HEK293T (cell line): ENCODE measurements around the gene DOCK10.

Source experiments
- FOXA1 ChIP-seq: fragments of 450-650 bp; IDR thresholded peaks from 2 replicates; pipeline ENCODE4 v1.6.1; 2016; ENCODE audit warnings: mild to moderate bottlenecking
- LEF1 ChIP-seq: fragments of 450-650 bp; IDR thresholded peaks from 2 replicates; pipeline ENCODE4 v1.6.1; 2017; ENCODE audit warnings: mild to moderate bottlenecking, borderline replicate concordance
- SUZ12 ChIP-seq: fragments of 450-650 bp; IDR thresholded peaks from 2 replicates; pipeline ENCODE4 v1.6.1; 2016; ENCODE audit warnings: mild to moderate bottlenecking
- TARDBP ChIP-seq: fragments of 450-650 bp; IDR thresholded peaks from 2 replicates; pipeline ENCODE4 v1.6.1; 2016

GRCh38 chr2:224982226-224982625 is 60.0 kb downstream of the DOCK10 start:
- TF ChIP-seq FOXA1 (no peak), LEF1 (no peak), SUZ12 (no peak), TARDBP (no peak)
